ENCODE results near the gene CAPS.

The CAPS gene

DNA sequence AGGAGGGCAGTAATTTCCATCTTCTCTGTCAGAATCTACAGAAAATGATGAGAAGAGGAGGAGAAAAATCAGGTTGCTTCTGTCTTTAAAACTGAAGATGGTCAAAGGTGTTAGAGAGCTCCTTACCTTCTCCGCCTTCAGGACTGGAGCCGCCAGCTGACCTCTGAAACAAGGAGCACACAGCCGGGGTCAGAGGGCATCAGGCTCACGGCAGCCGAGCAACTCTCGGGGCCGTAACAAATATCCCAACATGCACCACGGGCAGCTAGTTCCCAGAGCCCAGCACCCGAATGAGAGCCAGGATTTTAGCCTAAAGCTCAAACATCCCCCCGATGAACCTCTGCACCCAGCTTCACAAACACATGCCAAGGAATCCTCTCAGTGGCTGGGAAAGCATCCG lies 27.6 kb downstream of the CAPS start:
- no peak for DNase-seq (ENCODE audit: extremely low spot score)
- ChIA-PET POLR2A (interaction anchor here (0.6 kb wide), 1 partner anchor 33 kb away, joined by 3 read pairs; no protein-coding TSS in a partner anchor), CTCF (interaction anchor here (1.0 to 2.2 kb wide), 5 partner anchors 10 to 81 kb away, joined by 3 to 8 read pairs (median 4); partner anchors contain the start of gene NDUFA11)

DNA sequence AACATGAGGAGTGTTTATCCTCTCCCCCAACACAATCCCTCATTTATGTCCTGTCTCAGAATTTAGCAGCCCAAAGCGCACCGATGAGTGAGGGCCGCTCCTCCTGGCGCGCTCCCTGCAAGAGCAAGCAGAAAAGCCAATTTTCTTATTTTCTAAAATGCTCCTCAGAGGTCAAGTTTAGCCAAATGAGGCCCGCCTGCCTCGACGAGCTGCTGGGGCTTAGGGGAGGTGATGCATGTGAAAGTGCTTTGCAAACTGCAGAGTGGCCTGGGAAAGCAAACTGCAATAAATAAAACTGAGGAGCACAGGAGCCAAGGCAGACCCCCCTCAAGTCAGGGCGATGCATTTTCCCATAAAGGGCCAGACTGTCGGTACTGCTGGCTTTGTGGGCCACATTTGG lies 29.0 kb downstream of the CAPS start:
- DNase-seq (ENCODE audit: extremely low spot score): no peak
- TF ChIP-seq, protein P1, sequence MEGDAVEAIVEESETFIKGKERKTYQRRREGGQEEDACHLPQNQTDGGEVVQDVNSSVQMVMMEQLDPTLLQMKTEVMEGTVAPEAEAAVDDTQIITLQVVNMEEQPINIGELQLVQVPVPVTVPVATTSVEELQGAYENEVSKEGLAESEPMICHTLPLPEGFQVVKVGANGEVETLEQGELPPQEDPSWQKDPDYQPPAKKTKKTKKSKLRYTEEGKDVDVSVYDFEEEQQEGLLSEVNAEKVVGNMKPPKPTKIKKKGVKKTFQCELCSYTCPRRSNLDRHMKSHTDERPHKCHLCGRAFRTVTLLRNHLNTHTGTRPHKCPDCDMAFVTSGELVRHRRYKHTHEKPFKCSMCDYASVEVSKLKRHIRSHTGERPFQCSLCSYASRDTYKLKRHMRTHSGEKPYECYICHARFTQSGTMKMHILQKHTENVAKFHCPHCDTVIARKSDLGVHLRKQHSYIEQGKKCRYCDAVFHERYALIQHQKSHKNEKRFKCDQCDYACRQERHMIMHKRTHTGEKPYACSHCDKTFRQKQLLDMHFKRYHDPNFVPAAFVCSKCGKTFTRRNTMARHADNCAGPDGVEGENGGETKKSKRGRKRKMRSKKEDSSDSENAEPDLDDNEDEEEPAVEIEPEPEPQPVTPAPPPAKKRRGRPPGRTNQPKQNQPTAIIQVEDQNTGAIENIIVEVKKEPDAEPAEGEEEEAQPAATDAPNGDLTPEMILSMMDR (IDR thresholded peaks at IDR 0.05; ENCODE audit: control extremely low read depth, extremely low read depth, low read depth, missing control alignments): no peak
- CTCF ChIA-PET: interaction anchor here (1.2 to 2.2 kb wide), 3 partner anchors 10 to 105 kb away, joined by 3 to 5 read pairs (median 4); no protein-coding TSS in a partner anchor
- POLR2A ChIA-PET: interaction anchor here (0.7 kb wide), 1 partner anchor 62 kb away, joined by 3 read pairs; no protein-coding TSS in a partner anchor

More for the DNA sequence above, 27.6 kb downstream of the CAPS start:
- TF ChIP-seq, protein P1 (IDR thresholded peaks at IDR 0.05; ENCODE audit: control extremely low read depth, extremely low read depth, low read depth, missing control alignments): no peak

DNA sequence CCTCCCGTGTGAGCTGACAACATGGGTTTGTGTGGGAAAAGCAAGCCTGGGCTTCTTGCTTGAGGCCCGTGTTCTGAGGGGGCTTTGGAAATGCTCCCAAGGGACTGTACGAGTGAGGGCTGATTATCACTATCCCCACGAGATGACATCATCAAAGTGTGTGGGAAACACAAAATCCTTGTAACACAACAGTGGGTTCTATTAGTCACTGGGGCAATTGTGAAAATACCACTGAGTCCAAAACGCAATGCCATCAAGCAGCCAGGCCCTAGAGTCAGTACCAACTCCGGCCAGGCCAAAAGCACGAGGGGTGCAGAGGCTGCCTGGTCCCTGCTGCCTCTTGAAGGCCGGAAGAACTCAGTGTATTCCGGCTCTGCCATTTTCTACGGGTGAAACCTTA lies 29.6 kb downstream of the CAPS start:
- CTCF ChIA-PET: interaction anchor here (1.0 to 2.2 kb wide), 5 partner anchors 9 to 104 kb away, joined by 3 to 5 read pairs (median 3); no protein-coding TSS in a partner anchor
- POLR2A ChIA-PET: no interaction called here

DNA sequence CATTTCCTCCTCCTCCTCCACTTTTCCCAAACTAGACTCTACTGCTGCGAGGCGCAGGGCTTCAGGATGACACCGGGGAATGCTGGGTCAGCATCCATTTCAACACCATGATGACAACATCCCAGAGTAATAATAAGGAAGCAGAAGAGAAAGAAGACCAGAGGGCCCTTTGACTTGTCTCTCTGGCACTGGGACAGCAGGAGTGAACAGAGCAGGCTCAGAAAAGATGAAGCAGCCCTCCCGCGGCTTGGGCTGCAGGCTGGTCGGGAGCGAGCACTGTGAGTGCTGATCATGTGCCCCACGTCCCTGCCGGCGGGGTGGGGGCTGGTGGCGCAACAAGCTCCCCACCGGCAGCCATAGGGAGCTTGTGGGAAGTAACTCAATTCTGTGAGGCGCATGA lies 33.4 kb downstream of the CAPS start:
- ChIA-PET POLR2A (no interaction called here), CTCF (interaction anchor here (0.8 to 12.0 kb wide), 3 partner anchors 20 to 143 kb away, joined by 3 to 88 read pairs (median 5); partner anchors contain the start of gene NRTN)
- no peak for DNase-seq (ENCODE audit: extremely low spot score)
- TF ChIP-seq, protein P1 (IDR thresholded peaks at IDR 0.05; ENCODE audit: control extremely low read depth, extremely low read depth, low read depth, missing control alignments): no peak

More for the DNA sequence above, 29.6 kb downstream of the CAPS start:
- DNase-seq (ENCODE audit: extremely low spot score): no peak
- TF ChIP-seq, protein P1 (IDR thresholded peaks at IDR 0.05; ENCODE audit: control extremely low read depth, extremely low read depth, low read depth, missing control alignments): no peak

DNA sequence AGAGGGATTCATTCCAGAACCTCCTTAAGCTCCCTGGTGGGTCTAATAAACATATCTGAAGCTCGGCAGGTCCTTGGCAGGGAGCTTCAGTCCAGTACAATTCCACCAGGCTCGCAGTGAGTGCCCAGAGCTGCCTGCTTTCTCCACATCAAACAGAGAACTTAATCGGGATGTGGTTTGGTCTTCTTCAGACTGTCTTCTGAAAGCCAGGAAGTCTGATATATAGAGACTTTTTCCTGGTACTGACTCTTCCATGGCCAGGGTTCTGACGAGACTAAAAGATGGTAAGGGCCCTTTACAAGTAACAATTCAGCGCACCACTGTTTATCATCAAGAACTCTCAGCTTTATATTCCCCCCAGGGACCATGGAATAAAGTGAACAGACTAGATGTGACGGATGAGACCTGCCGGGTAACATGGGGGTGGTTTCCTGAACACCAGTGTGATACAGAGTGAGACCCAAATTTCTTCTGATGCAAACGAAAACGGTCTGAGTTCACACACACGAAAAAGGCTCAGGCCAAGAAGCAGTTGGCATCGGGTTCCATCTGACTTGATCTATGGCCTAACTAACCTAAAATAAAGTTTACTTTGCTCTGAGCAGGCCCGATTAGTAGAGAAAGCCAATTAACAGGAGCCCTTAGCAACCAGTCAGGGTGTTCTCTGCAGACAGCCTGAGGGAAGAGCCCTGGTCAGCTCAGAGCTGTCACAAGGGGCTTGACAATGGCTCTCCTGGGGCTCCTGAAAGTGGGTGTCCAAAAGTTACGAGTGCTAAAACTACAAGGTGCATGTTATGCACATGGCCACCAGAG lies 34.9 kb downstream of the CAPS start:
- CTCF ChIA-PET: interaction anchor here (0.7 to 12.0 kb wide), 6 partner anchors 10 to 145 kb away, joined by 3 to 88 read pairs (median 3); partner anchors contain the start of gene NRTN
- no peak for DNase-seq (ENCODE audit: extremely low spot score)
- TF ChIP-seq, protein P1 (IDR thresholded peaks at IDR 0.05; ENCODE audit: control extremely low read depth, extremely low read depth, low read depth, missing control alignments): no peak
- POLR2A ChIA-PET: no interaction called here

DNA sequence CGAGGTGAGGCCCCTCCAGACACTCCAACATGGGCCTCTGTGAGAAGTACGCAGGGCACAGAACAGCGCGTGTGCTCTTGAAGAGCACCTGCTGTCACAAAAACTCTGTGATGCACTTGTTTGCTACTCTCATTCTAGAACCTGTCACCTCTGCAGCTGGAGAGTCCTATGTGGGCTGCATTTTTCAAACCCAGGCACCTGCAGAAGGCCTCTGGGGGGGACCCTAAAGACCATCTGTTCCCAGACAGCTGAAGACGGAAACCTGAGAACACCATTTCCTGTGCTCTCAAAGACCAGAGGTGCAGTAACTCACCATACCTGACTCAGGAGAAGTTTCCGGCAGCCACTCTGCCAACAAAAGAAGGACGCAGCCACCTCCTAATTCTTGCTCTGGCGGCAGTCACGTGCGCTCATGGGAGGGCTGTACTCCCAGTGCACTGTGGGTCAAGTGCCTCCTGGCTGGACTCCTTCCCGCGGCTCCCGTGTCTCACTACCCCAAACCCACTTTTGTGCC lies 35.8 kb downstream of the CAPS start:
- TF ChIP-seq, protein P1 (IDR thresholded peaks at IDR 0.05; ENCODE audit: control extremely low read depth, extremely low read depth, low read depth, missing control alignments): no peak
- DNase-seq (ENCODE audit: extremely low spot score): no peak
- ChIA-PET CTCF (interaction anchor here (0.9 to 12.0 kb wide), 2 partner anchors 11 to 17 kb away, joined by 3 to 88 read pairs; no protein-coding TSS in a partner anchor), POLR2A (no interaction called here)
